Measurements from ENCODE around the gene GPAT3. TPM values are rescaled to one million over a fixed set of nuclear protein-coding genes. Genes with fewer than 3 reads are reported as not detected.
"Not testable (repeated sequence)": the region's sequence is repeated elsewhere in the genome, so short reads cannot be mapped to it uniquely, and the experiment has no call there.

GPAT3 gene
- polyA plus RNA-seq: 10 to 100 TPM in 1 of 2 donors, 1 to 10 TPM in 1; 4.4 to 11.2 TPM

- H3K36me3 ChIP-seq (ENCODE audit: control insufficient read depth in 2 of 2, insufficient read depth in 2 of 2, low read length in 1 of 2): no peaks in the 10 kb centered on the region
- H3K27me3 ChIP-seq (ENCODE audit: control insufficient read depth in 1 of 2, insufficient read depth in 2 of 2, low read length in 2 of 2): peaks cover 0 to 5% of the 10 kb centered on the region in 2 donors
- H3K9me3 ChIP-seq (ENCODE audit: control insufficient read depth in 2 of 2, insufficient read depth in 1 of 2, low read depth in 1 of 2, low read length in 1 of 2): no peaks in the 10 kb centered on the region
- WGBS, 2 donors: 0 to 1% methylated on average over 63 of the region's 63 CpGs
- H3K4me1 ChIP-seq (ENCODE audit: control insufficient read depth in 2 of 2, insufficient read depth in 2 of 2, low read length in 1 of 2): peaks cover 3% of the 10 kb centered on the region in 2 donors
- H3K27ac ChIP-seq (ENCODE audit: low read depth in 2 of 2, low read length in 1 of 2): peak within 1 kb of the TSS; percentile 71 to 80
- H3K4me3 ChIP-seq (ENCODE audit: low read depth in 1 of 2, low read length in 2 of 2): peak within 1 kb of the TSS; percentile 67 to 69
Measured at GRCh38 chr4:83535520-83536361, at the start of gene GPAT3. Gene GPAT3, plus strand, starts transcription at chr4:83536108. Its CDS starts 515 bp downstream, at chr4:83536623.

- Histone ChIP-seq H3K4me1 (ENCODE audit: control insufficient read depth in 2 of 2, insufficient read depth in 2 of 2, low read length in 1 of 2) (no peaks in the 10 kb centered on the region), H3K4me3 (ENCODE audit: low read depth in 1 of 2, low read length in 2 of 2) (no peak overlapping the region), H3K9me3 (ENCODE audit: control insufficient read depth in 2 of 2, insufficient read depth in 1 of 2, low read depth in 1 of 2, low read length in 1 of 2) (no peaks in the 10 kb centered on the region), H3K27me3 (ENCODE audit: control insufficient read depth in 1 of 2, insufficient read depth in 2 of 2, low read length in 2 of 2) (no peaks in the 10 kb centered on the region), H3K36me3 (ENCODE audit: control insufficient read depth in 2 of 2, insufficient read depth in 2 of 2, low read length in 1 of 2) (no peaks in the 10 kb centered on the region), H3K27ac (ENCODE audit: low read depth in 2 of 2, low read length in 1 of 2) (no peak overlapping the region)
- WGBS, 2 donors: 85 to 95% methylated on average over 3 of the region's 3 CpGs
Measured at GRCh38 chr4:83486457-83487129, 49.3 kb upstream of the GPAT3 start.

- WGBS, 2 donors: 20 to 36% methylated on average over 1 of the region's 1 CpG
- Histone ChIP-seq H3K9me3 (ENCODE audit: control insufficient read depth in 2 of 2, insufficient read depth in 1 of 2, low read depth in 1 of 2, low read length in 1 of 2) (no peaks in the 10 kb centered on the region), H3K36me3 (ENCODE audit: control insufficient read depth in 2 of 2, insufficient read depth in 2 of 2, low read length in 1 of 2) (no peaks in the 10 kb centered on the region), H3K4me3 (ENCODE audit: low read depth in 1 of 2, low read length in 2 of 2) (no peak overlapping the region), H3K27ac (ENCODE audit: low read depth in 2 of 2, low read length in 1 of 2) (no peak overlapping the region), H3K27me3 (ENCODE audit: control insufficient read depth in 1 of 2, insufficient read depth in 2 of 2, low read length in 2 of 2) (no peaks in the 10 kb centered on the region), H3K4me1 (ENCODE audit: control insufficient read depth in 2 of 2, insufficient read depth in 2 of 2, low read length in 1 of 2) (no peaks in the 10 kb centered on the region)
Measured at GRCh38 chr4:83489711-83490326, 46.1 kb upstream of the GPAT3 start.

DNA sequence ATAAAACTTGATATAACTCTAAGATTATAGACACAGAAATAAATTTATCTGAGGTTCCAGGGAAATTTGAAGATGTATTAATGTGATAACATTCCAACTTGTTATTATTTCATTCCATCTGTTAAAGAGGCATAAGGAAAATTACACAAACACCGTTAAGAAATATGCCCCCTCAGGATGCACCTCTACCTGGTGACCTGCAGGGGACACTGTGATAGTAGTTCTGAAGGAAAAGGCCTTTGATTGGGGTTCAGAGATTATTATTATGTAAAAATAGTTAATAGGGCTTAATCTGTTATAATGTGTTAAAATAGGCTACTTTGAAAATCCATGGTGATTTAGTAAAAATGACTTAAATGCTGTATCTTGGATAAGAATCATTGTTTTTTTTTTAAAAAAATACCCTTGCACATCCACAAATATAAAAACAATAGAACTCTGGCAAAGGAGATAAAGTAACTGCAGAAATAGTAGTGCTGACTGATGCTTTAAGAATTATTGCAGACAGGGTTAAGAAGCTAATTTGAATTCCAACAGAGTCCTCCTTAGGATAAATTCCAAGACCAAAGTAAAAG, 44.9 kb upstream of the GPAT3 start:
- no peak overlapping the region for H3K27ac ChIP-seq (ENCODE audit: low read depth in 2 of 2, low read length in 1 of 2)
- H3K4me1 ChIP-seq (ENCODE audit: control insufficient read depth in 2 of 2, insufficient read depth in 2 of 2, low read length in 1 of 2): no peaks in the 10 kb centered on the region
- no peaks in the 10 kb centered on the region for H3K9me3 ChIP-seq (ENCODE audit: control insufficient read depth in 2 of 2, insufficient read depth in 1 of 2, low read depth in 1 of 2, low read length in 1 of 2)
- H3K36me3 ChIP-seq (ENCODE audit: control insufficient read depth in 2 of 2, insufficient read depth in 2 of 2, low read length in 1 of 2): no peaks in the 10 kb centered on the region
- H3K27me3 ChIP-seq (ENCODE audit: control insufficient read depth in 1 of 2, insufficient read depth in 2 of 2, low read length in 2 of 2): no peaks in the 10 kb centered on the region
- no peak overlapping the region for H3K4me3 ChIP-seq (ENCODE audit: low read depth in 1 of 2, low read length in 2 of 2)
- 3 to 6% methylated on average over 1 of the region's 1 CpG for WGBS, 2 donors

DNA sequence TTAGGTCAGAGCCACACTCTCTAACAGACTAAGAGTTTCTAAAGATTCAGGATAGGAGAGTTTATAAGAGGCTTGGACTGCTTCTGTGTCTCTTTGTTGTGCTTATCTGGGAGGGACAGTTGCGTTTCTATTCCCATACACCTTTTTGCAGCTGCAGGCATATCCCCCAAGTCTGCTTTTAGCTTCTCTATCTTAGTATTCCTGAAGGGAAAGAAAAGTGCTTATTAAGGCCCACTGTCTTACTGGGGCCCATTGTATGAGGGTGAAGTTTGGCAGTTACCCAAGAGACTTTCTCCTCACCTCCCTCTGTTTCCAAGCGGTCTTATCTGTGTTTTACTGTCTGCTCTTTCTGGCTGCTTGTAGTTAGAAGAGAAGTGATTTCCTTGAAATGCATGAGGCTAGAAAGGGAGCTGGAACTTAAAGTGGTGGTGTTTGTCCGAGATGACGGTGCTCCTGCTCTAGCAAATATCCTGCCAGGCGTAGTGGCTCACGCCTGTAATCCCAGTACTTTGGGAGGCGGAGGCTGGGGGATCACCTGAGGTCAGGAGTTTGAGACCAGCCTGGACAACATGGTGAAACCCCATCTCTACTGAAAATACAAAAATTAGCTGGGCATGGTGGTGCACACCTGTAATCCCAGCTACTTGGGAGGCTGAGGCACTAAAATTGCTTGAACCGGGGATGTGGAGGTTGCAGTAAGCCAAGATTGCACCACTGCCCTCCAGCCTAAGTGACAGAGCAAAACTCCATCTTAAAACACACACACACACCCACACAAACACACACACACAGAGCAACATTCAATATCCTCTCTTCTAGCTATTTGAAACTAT, 39.6 kb upstream of the GPAT3 start:
- H3K4me3 ChIP-seq (ENCODE audit: low read depth in 1 of 2, low read length in 2 of 2); H3K36me3 ChIP-seq (ENCODE audit: control insufficient read depth in 2 of 2, insufficient read depth in 2 of 2, low read length in 1 of 2); H3K27ac ChIP-seq (ENCODE audit: low read depth in 2 of 2, low read length in 1 of 2); H3K9me3 ChIP-seq (ENCODE audit: control insufficient read depth in 2 of 2, insufficient read depth in 1 of 2, low read depth in 1 of 2, low read length in 1 of 2); H3K4me1 ChIP-seq (ENCODE audit: control insufficient read depth in 2 of 2, insufficient read depth in 2 of 2, low read length in 1 of 2); H3K27me3 ChIP-seq (ENCODE audit: control insufficient read depth in 1 of 2, insufficient read depth in 2 of 2, low read length in 2 of 2): not testable (repeated sequence)
- WGBS, 2 donors: 82 to 88% methylated on average over 8 of the region's 8 CpGs

DNA sequence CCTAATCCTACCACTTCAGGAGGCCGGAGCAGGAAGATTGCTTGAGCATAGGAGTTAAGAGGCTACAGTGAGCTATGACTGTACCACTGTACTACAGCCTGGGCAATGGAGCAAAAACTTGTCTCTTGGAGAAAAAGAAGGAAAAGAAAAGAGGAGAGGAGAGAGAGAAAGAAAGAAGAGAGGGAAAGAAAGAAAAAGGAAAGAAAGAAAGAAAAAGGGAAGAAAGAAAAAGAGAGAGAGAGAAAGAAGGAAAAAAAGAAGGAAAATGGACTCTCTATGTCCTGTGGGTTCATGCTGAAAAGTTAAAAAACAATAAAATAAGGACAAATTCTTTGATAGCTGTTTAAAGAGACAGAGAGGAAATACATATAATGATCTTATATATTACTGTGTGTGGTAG, 37.7 kb upstream of the GPAT3 start:
- no peak overlapping the region for H3K4me3 ChIP-seq (ENCODE audit: low read depth in 1 of 2, low read length in 2 of 2)
- H3K27ac ChIP-seq (ENCODE audit: low read depth in 2 of 2, low read length in 1 of 2): no peak overlapping the region
- H3K4me1 ChIP-seq (ENCODE audit: control insufficient read depth in 2 of 2, insufficient read depth in 2 of 2, low read length in 1 of 2): no peaks in the 10 kb centered on the region
- no peaks in the 10 kb centered on the region for H3K36me3 ChIP-seq (ENCODE audit: control insufficient read depth in 2 of 2, insufficient read depth in 2 of 2, low read length in 1 of 2)
- no peaks in the 10 kb centered on the region for H3K9me3 ChIP-seq (ENCODE audit: control insufficient read depth in 2 of 2, insufficient read depth in 1 of 2, low read depth in 1 of 2, low read length in 1 of 2)
- H3K27me3 ChIP-seq (ENCODE audit: control insufficient read depth in 1 of 2, insufficient read depth in 2 of 2, low read length in 2 of 2): no peaks in the 10 kb centered on the region
- WGBS, 2 donors: 88 to 89% methylated on average over 1 of the region's 1 CpG

GRCh38 chr4:83501671-83502070, 34.2 kb upstream of the GPAT3 start:
- H3K36me3 ChIP-seq (ENCODE audit: control insufficient read depth in 2 of 2, insufficient read depth in 2 of 2, low read length in 1 of 2); H3K4me1 ChIP-seq (ENCODE audit: control insufficient read depth in 2 of 2, insufficient read depth in 2 of 2, low read length in 1 of 2); H3K27ac ChIP-seq (ENCODE audit: low read depth in 2 of 2, low read length in 1 of 2); H3K4me3 ChIP-seq (ENCODE audit: low read depth in 1 of 2, low read length in 2 of 2); H3K9me3 ChIP-seq (ENCODE audit: control insufficient read depth in 2 of 2, insufficient read depth in 1 of 2, low read depth in 1 of 2, low read length in 1 of 2); H3K27me3 ChIP-seq (ENCODE audit: control insufficient read depth in 1 of 2, insufficient read depth in 2 of 2, low read length in 2 of 2): not testable (repeated sequence)
- 91 to 93% methylated on average over 3 of the region's 3 CpGs for WGBS, 2 donors

- Histone ChIP-seq H3K4me3 (ENCODE audit: low read depth in 1 of 2, low read length in 2 of 2) (no peak overlapping the region), H3K36me3 (ENCODE audit: control insufficient read depth in 2 of 2, insufficient read depth in 2 of 2, low read length in 1 of 2) (no peaks in the 10 kb centered on the region), H3K4me1 (ENCODE audit: control insufficient read depth in 2 of 2, insufficient read depth in 2 of 2, low read length in 1 of 2) (no peaks in the 10 kb centered on the region), H3K9me3 (ENCODE audit: control insufficient read depth in 2 of 2, insufficient read depth in 1 of 2, low read depth in 1 of 2, low read length in 1 of 2) (no peaks in the 10 kb centered on the region), H3K27me3 (ENCODE audit: control insufficient read depth in 1 of 2, insufficient read depth in 2 of 2, low read length in 2 of 2) (no peaks in the 10 kb centered on the region), H3K27ac (ENCODE audit: low read depth in 2 of 2, low read length in 1 of 2) (no peak overlapping the region)
Measured at GRCh38 chr4:83503974-83504373, 31.9 kb upstream of the GPAT3 start.

DNA sequence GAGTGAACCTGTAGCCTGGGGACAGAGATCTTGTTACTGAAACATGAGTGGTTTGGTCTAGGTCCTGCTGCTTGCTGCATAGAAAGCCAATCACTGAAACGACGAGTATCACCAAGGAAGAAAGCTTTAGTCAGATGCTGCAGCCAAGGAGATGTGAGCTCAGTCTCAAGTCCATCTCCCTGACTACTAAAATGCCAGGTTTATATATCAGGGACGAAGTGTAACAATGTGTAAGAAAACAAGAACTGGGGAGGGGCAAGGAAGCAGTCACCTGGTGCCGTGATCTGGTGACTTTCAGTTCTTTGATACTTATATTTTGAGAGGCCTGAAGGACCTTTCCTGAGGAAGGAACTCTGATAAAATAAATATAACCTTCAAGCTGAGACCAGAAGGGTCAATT, 31.4 kb upstream of the GPAT3 start:
- H3K9me3 ChIP-seq (ENCODE audit: control insufficient read depth in 2 of 2, insufficient read depth in 1 of 2, low read depth in 1 of 2, low read length in 1 of 2): no peaks in the 10 kb centered on the region
- H3K27me3 ChIP-seq (ENCODE audit: control insufficient read depth in 1 of 2, insufficient read depth in 2 of 2, low read length in 2 of 2): no peaks in the 10 kb centered on the region
- H3K27ac ChIP-seq (ENCODE audit: low read depth in 2 of 2, low read length in 1 of 2): no peak overlapping the region
- 56 to 60% methylated on average over 4 of the region's 4 CpGs for WGBS, 2 donors
- H3K4me3 ChIP-seq (ENCODE audit: low read depth in 1 of 2, low read length in 2 of 2): no peak overlapping the region
- no peaks in the 10 kb centered on the region for H3K4me1 ChIP-seq (ENCODE audit: control insufficient read depth in 2 of 2, insufficient read depth in 2 of 2, low read length in 1 of 2)
- H3K36me3 ChIP-seq (ENCODE audit: control insufficient read depth in 2 of 2, insufficient read depth in 2 of 2, low read length in 1 of 2): no peaks in the 10 kb centered on the region
